ENCODE data around the gene DSP. TPM values are rescaled to one million over a fixed set of nuclear protein-coding genes. Genes with fewer than 3 reads are reported as not detected.
A peak's percentile ranks its signal among the peaks of the same experiment; 100 is the strongest.

Gene DSP
- total RNA-seq, 8 experiments from 2014 or later, result 0.11 to 54.1 (median 7.8) TPM

GRCh38 chr6:7515363-7515762, 26.1 kb upstream of the DSP start:
- WGBS, 10 experiments, result 17 to 100% (median 73%) methylated on average over 1 to 2 of the region's 2 CpGs; no CpG with 5 or more reads in 5 of the 10 experiments
- H3K4me3 ChIP-seq, result no peak overlapping the region
- no peak overlapping the region for H3K27ac ChIP-seq
- no peaks in the 10 kb centered on the region for H3K4me1 ChIP-seq (replicated peaks in 1 of 2)
- in situ Hi-C loops (cut with MboI; ENCODE audit: low pct_unique_long_range_greater_than_20kb in 2 of 9, low sequenced_read_pairs in 9 of 9, unreplicated experiment in 9 of 9), result no loop called here
- no peak for ATAC-seq (replicated peaks in 6 of 8)

DNA sequence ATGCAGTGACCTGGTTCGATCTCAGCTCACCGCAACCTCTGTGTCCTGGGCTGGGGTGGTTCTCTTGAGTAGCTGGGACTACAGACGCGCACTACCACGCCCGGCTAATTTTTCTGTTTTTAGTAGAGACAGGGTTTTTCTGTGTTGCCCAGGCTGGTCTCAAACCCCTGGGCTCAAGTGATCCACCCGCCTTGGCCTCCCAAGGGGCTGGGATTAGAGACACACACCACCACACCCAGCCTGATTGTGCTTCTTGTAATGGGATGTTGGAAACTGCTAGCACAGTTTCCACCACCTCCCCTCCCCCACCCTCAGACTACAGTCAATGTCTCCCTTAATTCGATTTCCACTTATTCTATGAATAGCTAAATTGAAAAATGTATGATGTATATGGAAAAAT, 22.6 kb upstream of the DSP start:
- no peak overlapping the region for H3K4me3 ChIP-seq
- in situ Hi-C loops (cut with MboI; ENCODE audit: low pct_unique_long_range_greater_than_20kb in 2 of 9, low sequenced_read_pairs in 9 of 9, unreplicated experiment in 9 of 9), result no loop called here
- WGBS, 10 experiments, result 76 to 100% (median 88%) methylated on average over 1 to 3 of the region's 8 CpGs; no CpG with 5 or more reads in 2 of the 10 experiments
- ATAC-seq (replicated peaks in 6 of 8), result no peak
- no peak overlapping the region for H3K27ac ChIP-seq
- peaks cover 0 to 2% of the 10 kb centered on the region in 2 donors for H3K4me1 ChIP-seq (replicated peaks in 1 of 2)

GRCh38 chr6:7522873-7523272, 18.6 kb upstream of the DSP start:
- Histone ChIP-seq H3K4me3 (no peak overlapping the region), H3K4me1 (replicated peaks in 1 of 2) (peaks cover 0 to 2% of the 10 kb centered on the region in 2 donors), H3K27ac (no peak overlapping the region)
- no peak for ATAC-seq (replicated peaks in 6 of 8)
- in situ Hi-C loops (cut with MboI; ENCODE audit: low pct_unique_long_range_greater_than_20kb in 2 of 9, low sequenced_read_pairs in 9 of 9, unreplicated experiment in 9 of 9), result no loop called here

GRCh38 chr6:7523922-7524321, 17.5 kb upstream of the DSP start:
- in situ Hi-C loops (cut with MboI; ENCODE audit: low pct_unique_long_range_greater_than_20kb in 2 of 9, low sequenced_read_pairs in 9 of 9, unreplicated experiment in 9 of 9), result no loop called here
- Histone ChIP-seq H3K4me1 (replicated peaks in 1 of 2) (peaks cover 0 to 2% of the 10 kb centered on the region in 2 donors), H3K27ac (no peak overlapping the region), H3K4me3 (no peak overlapping the region)
- 0 to 17% (median 6%) methylated on average over 1 to 2 of the region's 2 CpGs; no CpG with 5 or more reads in 4 of the 10 experiments for WGBS, 10 experiments
- ATAC-seq (replicated peaks in 6 of 8), result no peak

GRCh38 chr6:7526755-7527154, 14.7 kb upstream of the DSP start:
- in situ Hi-C loops (cut with MboI; ENCODE audit: low pct_unique_long_range_greater_than_20kb in 2 of 9, low sequenced_read_pairs in 9 of 9, unreplicated experiment in 9 of 9), result no loop called here
- Histone ChIP-seq H3K27ac (no peak overlapping the region), H3K4me1 (replicated peaks in 1 of 2) (peaks cover 0 to 2% of the 10 kb centered on the region in 2 donors), H3K4me3 (no peak overlapping the region)
- ATAC-seq (replicated peaks in 6 of 8), result no peak
- WGBS, 10 experiments, result 0 to 100% (median 76%) methylated on average over 1 to 8 of the region's 11 CpGs

GRCh38 chr6:7528565-7528964, 12.9 kb upstream of the DSP start:
- 14 to 100% (median 79%) methylated on average over 1 to 5 of the region's 5 CpGs; no CpG with 5 or more reads in 1 of the 10 experiments for WGBS, 10 experiments
- ATAC-seq (replicated peaks in 6 of 8), result no peak
- peaks cover 0 to 2% of the 10 kb centered on the region in 2 donors for H3K4me1 ChIP-seq (replicated peaks in 1 of 2)
- in situ Hi-C loops (cut with MboI; ENCODE audit: low pct_unique_long_range_greater_than_20kb in 2 of 9, low sequenced_read_pairs in 9 of 9, unreplicated experiment in 9 of 9), result no loop called here
- H3K27ac ChIP-seq, result no peak overlapping the region
- no peak overlapping the region for H3K4me3 ChIP-seq

DNA sequence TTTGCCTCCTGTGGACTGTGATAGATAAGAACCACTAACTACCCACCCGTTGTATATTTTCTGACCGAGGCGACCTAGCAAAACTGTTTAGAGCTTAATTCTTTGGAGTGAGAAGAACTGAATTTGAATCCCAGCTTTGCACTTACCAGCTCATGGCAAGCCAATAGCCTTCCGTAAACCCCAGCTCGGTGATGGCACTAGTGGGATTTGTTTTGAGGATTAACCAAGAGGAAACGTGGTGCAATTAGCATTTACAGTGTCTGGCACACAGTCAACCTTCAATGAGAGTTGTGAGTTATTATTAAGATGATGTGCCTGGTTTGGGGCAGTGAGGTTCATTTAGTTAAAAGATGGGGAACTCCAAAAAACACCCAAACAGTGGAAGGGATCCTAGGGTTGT, 12.3 kb upstream of the DSP start:
- no peak for ATAC-seq (replicated peaks in 6 of 8)
- WGBS, 10 experiments, result 50 to 100% (median 83%) methylated on average over 1 to 6 of the region's 6 CpGs; no CpG with 5 or more reads in 2 of the 10 experiments
- Histone ChIP-seq H3K4me1 (replicated peaks in 1 of 2) (no peaks in the 10 kb centered on the region), H3K27ac (no peak overlapping the region), H3K4me3 (no peak overlapping the region)
- in situ Hi-C loops (cut with MboI; ENCODE audit: low pct_unique_long_range_greater_than_20kb in 2 of 9, low sequenced_read_pairs in 9 of 9, unreplicated experiment in 9 of 9), result no loop called here

DNA sequence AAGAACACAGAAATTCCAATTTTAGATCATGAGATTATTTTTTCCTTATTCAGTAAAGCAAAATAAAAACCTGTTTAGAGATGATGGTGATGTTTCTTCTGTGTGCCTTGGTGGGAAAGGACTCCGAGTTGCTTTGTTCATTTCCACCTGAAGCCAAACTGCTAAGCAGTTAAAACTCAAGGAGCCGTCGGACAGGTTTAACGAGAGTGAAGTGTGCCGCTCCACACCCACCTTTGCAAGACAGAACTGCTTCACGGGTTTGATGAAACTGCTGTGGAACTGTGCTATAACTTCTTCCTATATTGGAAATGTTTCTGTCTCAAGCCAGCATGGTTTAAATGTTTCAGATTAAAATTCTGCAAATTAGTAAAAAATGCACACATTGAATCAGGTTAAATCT, 9.2 kb upstream of the DSP start:
- 33 to 87% (median 77%) methylated on average over 1 to 6 of the region's 6 CpGs; no CpG with 5 or more reads in 2 of the 10 experiments for WGBS, 10 experiments
- ATAC-seq (replicated peaks in 6 of 8), result no peak
- no peak overlapping the region for H3K27ac ChIP-seq
- in situ Hi-C loops (cut with MboI; ENCODE audit: low pct_unique_long_range_greater_than_20kb in 2 of 9, low sequenced_read_pairs in 9 of 9, unreplicated experiment in 9 of 9), result no loop called here
- no peak overlapping the region for H3K4me3 ChIP-seq
- no peaks in the 10 kb centered on the region for H3K4me1 ChIP-seq (replicated peaks in 1 of 2)

GRCh38 chr6:7532821-7533220, 8.7 kb upstream of the DSP start:
- Histone ChIP-seq H3K4me3 (no peak overlapping the region), H3K27ac (no peak overlapping the region), H3K4me1 (replicated peaks in 1 of 2) (no peaks in the 10 kb centered on the region)
- in situ Hi-C loops (cut with MboI; ENCODE audit: low pct_unique_long_range_greater_than_20kb in 2 of 9, low sequenced_read_pairs in 9 of 9, unreplicated experiment in 9 of 9), result no loop called here
- ATAC-seq (replicated peaks in 6 of 8), result no peak
- 24 to 95% (median 44%) methylated on average over 2 to 8 of the region's 8 CpGs; no CpG with 5 or more reads in 2 of the 10 experiments for WGBS, 10 experiments

DNA sequence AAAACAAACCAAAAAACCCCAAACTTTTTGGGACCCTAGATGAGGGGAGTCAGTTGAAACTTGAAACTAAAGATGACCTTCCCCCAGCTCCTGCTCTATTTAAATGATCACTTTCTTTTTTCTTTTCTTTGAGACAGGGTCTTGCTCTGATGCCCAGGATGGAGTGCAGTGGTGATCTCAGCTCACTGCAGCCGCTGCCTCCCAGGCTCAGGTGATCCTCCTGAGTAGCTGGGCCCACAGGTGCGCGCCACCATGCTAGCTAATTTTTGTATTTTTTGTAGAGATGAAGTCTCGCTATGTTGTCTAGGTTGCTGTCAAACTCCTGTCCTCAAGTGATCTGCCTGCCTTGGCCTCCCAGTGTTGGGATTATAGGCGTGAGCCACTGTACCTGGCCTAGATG, 7.3 kb upstream of the DSP start:
- 78 to 100% (median 97%) methylated on average over 1 to 5 of the region's 5 CpGs; no CpG with 5 or more reads in 3 of the 10 experiments for WGBS, 10 experiments
- no peak for ATAC-seq (replicated peaks in 6 of 8)
- Histone ChIP-seq H3K27ac (no peak overlapping the region), H3K4me1 (replicated peaks in 1 of 2) (no peaks in the 10 kb centered on the region), H3K4me3 (no peak overlapping the region)
- in situ Hi-C loops (cut with MboI; ENCODE audit: low pct_unique_long_range_greater_than_20kb in 2 of 9, low sequenced_read_pairs in 9 of 9, unreplicated experiment in 9 of 9), result no loop called here

- ATAC-seq (replicated peaks in 6 of 8), result no peak
- in situ Hi-C loops (cut with MboI; ENCODE audit: low pct_unique_long_range_greater_than_20kb in 2 of 9, low sequenced_read_pairs in 9 of 9, unreplicated experiment in 9 of 9), result no loop called here
- WGBS, 10 experiments, result 6 to 100% (median 94%) methylated on average over 1 to 5 of the region's 5 CpGs; no CpG with 5 or more reads in 1 of the 10 experiments
- Histone ChIP-seq H3K4me1 (replicated peaks in 1 of 2) (peaks cover 0 to 2% of the 10 kb centered on the region in 2 donors), H3K4me3 (no peak overlapping the region), H3K27ac (no peak overlapping the region)
These were observed 6.0 kb upstream of the DSP start for GRCh38 chr6:7535498-7535897.

DNA sequence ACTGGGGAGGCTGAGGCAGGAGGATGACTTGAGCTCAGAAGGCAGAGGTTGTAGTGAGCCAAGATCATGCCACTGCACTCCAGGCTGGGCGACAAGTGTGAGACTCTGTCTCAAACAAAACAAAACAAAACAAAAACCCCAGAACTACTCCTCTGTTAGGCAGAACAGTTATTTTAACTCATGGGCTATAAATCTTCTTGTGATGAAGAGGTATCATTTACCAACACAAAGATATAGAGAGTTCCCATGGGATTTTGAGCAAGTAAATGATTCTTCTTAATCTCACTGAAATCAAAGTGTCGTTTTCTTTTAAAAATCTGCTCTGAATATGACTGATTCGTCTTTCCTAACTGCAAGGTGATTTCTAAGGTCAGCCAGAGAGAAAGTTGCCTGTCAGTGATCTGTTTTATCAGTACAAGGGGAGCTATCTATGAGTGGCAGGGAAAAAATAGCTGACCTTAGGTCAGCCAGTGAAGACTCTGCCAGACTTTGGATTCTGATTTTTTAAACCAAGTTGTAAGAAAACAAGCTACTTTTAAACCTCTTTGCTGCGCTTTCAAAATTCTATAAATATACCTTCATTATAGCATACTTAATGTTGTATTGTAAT, 3.8 kb upstream of the DSP start:
- in situ Hi-C loops (cut with MboI; ENCODE audit: low pct_unique_long_range_greater_than_20kb in 2 of 9, low sequenced_read_pairs in 9 of 9, unreplicated experiment in 9 of 9), result no loop called here
- peaks cover 3 to 5% of the 10 kb centered on the region in 2 donors for H3K4me1 ChIP-seq (replicated peaks in 1 of 2)
- ATAC-seq (replicated peaks in 6 of 8), result no peak
- no peak overlapping the region for H3K27ac ChIP-seq
- H3K4me3 ChIP-seq, result no peak overlapping the region
- 38 to 100% (median 54%) methylated on average over 1 to 4 of the region's 4 CpGs; no CpG with 5 or more reads in 1 of the 10 experiments for WGBS, 10 experiments

GRCh38 chr6:7538484-7538883, 3.0 kb upstream of the DSP start:
- Histone ChIP-seq H3K27ac (no peak overlapping the region), H3K4me3 (no peak overlapping the region), H3K4me1 (replicated peaks in 1 of 2) (peaks cover 3 to 5% of the 10 kb centered on the region in 2 donors)
- WGBS, 10 experiments, result 40 to 100% (median 83%) methylated on average over 1 to 5 of the region's 5 CpGs; no CpG with 5 or more reads in 3 of the 10 experiments
- in situ Hi-C loops (cut with MboI; ENCODE audit: low pct_unique_long_range_greater_than_20kb in 2 of 9, low sequenced_read_pairs in 9 of 9, unreplicated experiment in 9 of 9), result no loop called here
- ATAC-seq (replicated peaks in 6 of 8), result no peak

DNA sequence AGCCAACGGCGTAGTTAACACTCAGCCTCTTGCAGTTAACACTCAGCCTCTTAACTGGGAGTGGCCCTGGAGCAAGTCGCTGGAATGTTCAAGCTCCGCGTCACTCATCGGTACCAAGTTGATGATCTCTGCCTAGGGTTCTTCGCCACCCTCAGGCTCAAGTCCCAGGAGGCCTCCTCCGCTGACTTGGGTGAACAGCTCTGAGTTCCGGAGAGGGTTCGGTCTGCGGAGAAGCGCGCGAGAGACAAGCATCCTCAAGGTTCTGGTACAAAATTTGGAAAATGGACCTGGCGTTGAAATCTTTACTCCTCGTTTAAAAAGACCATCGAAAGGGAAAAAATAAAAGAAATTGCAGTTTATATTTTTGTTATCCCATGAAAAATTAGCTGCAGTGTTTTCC, 876 bp upstream of the DSP start:
- Histone ChIP-seq H3K4me3 (peak overlapping the region in 3 of 5 donors; percentile 45 to 56 (median 55)), H3K4me1 (replicated peaks in 1 of 2) (peaks cover 5 to 6% of the 10 kb centered on the region in 2 donors), H3K27ac (no peak overlapping the region)
- no peak for ATAC-seq (replicated peaks in 6 of 8)
- in situ Hi-C loops (cut with MboI; ENCODE audit: low pct_unique_long_range_greater_than_20kb in 2 of 9, low sequenced_read_pairs in 9 of 9, unreplicated experiment in 9 of 9), result no loop called here
- WGBS, 10 experiments, result 20 to 80% (median 31%) methylated on average over 2 to 17 of the region's 17 CpGs; no CpG with 5 or more reads in 2 of the 10 experiments

Data from motor neuron (in vitro differentiated cells).